ENCODE measurements around the gene TANGO6.
"Not testable (repeated sequence)": the region's sequence is repeated elsewhere in the genome, so short reads cannot be mapped to it uniquely, and the experiment has no call there.

Gene TANGO6

DNA sequence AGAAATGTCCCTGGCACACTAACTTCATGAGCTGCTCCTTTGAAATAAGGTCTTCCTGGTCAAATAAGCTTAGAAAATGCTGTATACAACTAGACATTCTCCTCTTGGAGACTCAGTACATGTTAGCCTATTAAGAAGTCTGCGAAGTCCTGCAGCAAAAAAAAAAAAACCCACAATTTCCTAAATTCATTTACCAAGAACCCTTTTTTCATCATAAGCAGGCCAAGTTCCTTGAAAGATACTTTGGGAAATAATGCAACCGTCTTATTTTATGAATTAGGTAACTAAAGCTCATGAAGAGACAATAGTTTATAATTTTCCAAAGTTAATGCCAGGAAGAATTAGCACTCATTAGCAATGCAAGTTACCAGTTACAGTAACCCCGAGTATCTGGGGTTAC, 213.1 kb downstream of the TANGO6 start:
- H3K27ac ChIP-seq: no peak overlapping the region
- no peak for TF ChIP-seq ZFX (IDR thresholded peaks at IDR 0.05; ENCODE audit: borderline replicate concordance)
- no peak for TF ChIP-seq CTCF (IDR thresholded peaks at IDR 0.05)

- no peak overlapping the region for H3K27ac ChIP-seq
- no peak for TF ChIP-seq ZFX (IDR thresholded peaks at IDR 0.05; ENCODE audit: borderline replicate concordance)
- TF ChIP-seq CTCF (IDR thresholded peaks at IDR 0.05): no peak
Observed at GRCh38 chr16:69057400-69058378, 214.4 kb downstream of the TANGO6 start.

DNA sequence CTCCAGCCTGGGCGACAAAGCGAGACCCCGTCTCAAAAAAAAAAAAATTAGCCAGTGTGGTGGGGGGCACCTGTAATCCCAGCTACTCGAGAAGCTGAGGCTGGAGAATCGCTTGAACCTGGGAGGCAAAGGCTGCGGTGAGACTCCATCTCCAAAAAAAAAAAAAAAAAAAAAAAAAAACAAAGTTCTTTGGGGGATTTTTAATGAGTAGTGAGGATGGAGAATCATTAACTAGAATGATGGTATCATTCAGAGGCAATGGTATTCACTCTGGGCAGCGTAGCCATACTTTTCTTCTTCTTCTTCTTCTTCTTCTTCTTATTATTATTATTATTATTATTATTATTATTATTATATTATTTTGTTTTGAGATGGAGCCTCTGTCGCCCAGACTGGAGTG, 220.2 kb downstream of the TANGO6 start:
- not testable (repeated sequence) for H3K27ac ChIP-seq

GRCh38 chr16:69064124-69064763, 220.9 kb downstream of the TANGO6 start:
- H3K27ac ChIP-seq: no peak overlapping the region
- no peak for TF ChIP-seq CTCF (IDR thresholded peaks at IDR 0.05)

DNA sequence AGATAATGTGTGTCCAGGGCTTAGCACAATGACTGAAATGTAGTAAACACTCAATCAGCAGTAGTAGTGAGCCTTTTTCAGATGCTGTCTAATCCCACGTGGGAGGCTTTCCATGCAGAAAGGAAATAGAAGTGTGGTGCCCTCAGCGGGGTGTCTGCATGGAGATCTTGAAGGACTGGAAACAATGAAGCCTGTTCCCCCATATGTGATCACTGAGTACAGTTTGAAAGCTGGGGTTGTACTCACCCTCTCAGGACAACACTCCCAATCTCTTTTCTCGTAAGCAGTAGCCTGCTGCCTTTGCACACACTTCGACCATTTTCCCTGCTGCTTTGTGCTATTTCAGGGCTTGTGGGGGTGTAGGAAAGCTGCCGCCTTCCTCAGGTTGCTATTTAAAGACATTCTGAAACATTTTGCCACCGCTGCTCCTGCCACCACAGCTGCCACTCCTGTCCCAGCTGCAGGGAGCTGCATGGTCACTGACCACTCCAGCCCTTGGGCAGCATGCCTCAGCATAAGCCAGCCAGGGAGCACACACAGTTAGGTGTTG, 221.5 kb downstream of the TANGO6 start:
- no peak overlapping the region for H3K27ac ChIP-seq
- no peak for TF ChIP-seq ZFX (IDR thresholded peaks at IDR 0.05; ENCODE audit: borderline replicate concordance)
- TF ChIP-seq CTCF (IDR thresholded peaks at IDR 0.05): no peak

GRCh38 chr16:69069504-69069903, 226.2 kb downstream of the TANGO6 start:
- TF ChIP-seq CTCF (IDR thresholded peaks at IDR 0.05) (no peak), ZFX (IDR thresholded peaks at IDR 0.05; ENCODE audit: borderline replicate concordance) (no peak)
- no peak overlapping the region for H3K27ac ChIP-seq

DNA sequence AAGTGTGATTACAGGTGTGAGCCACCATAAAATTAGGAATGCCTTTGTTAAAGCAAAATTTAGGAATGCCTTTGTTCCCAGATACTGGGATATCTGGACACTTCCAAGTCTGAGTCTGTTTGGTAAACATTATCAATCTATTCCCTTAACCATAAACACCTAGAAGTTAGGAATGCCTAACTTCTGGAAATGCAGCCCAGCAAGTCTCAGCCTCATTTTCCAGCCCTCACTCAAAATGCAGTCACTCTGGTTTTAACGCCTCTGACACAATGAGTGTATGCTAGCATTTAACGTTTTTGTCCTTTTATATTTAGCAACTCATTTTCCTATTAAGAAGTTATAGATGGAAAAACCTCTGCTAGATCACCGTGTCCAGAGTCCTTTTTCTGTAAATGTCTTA, 227.7 kb downstream of the TANGO6 start:
- TF ChIP-seq CTCF (IDR thresholded peaks at IDR 0.05): no peak
- no peak for TF ChIP-seq ZFX (IDR thresholded peaks at IDR 0.05; ENCODE audit: borderline replicate concordance)
- no peak overlapping the region for H3K27ac ChIP-seq
